HepG2 (cell line): ENCODE results near the gene TPD52L2. TPM values are rescaled to one million over a fixed set of nuclear protein-coding genes. Genes with fewer than 3 reads are reported as not detected.

Experiments used
- HDAC2 ChIP-seq: sonication (generic); formaldehyde crosslinking; IDR thresholded peaks from 2 replicates; pipeline ENCODE4 v1.4.0; 2020; ENCODE audit warnings: missing genetic modification reagents
- IRF1 ChIP-seq: sonication (generic); formaldehyde crosslinking; IDR thresholded peaks from 2 replicates; pipeline ENCODE4 v1.4.0; 2020; ENCODE audit warnings: low read depth, mild to moderate bottlenecking, missing genetic modification reagents
- KIAA2018 ChIP-seq: sonication (generic); formaldehyde crosslinking; IDR thresholded peaks from 2 replicates; pipeline ENCODE4 v1.5.0; 2020; ENCODE audit warnings: mild to moderate bottlenecking, missing genetic modification reagents, borderline replicate concordance
- KLF16 ChIP-seq, 2 experiments: sonication (generic) in 1 of 2; formaldehyde crosslinking in 1 of 2; IDR thresholded peaks; 2 replicates each; pipeline versions ENCODE4 v1.6.1 to v1.8.0; 2016 to 2023; ENCODE audit warnings: missing genetic modification reagents in 2 of 2, missing compliant biosample characterization in 1 of 2
- KLF6 ChIP-seq: IDR thresholded peaks from 2 replicates; pipeline ENCODE4 v1.8.0; 2016; ENCODE audit warnings: missing biosample characterization, missing genetic modification reagents
- MTA3 ChIP-seq: sonication (generic); formaldehyde crosslinking; IDR thresholded peaks from 2 replicates; pipeline ENCODE4 v1.4.0; 2020; ENCODE audit warnings: missing genetic modification reagents
- PAXIP1 ChIP-seq: sonication (generic); formaldehyde crosslinking; conservative IDR thresholded peaks from 2 replicates; pipeline ENCODE4 v1.4.0; 2020; ENCODE audit warnings: mild to moderate bottlenecking, missing genetic modification reagents, moderate library complexity
- SALL1 ChIP-seq: sonication (generic); formaldehyde crosslinking; IDR thresholded peaks from 2 replicates; pipeline ENCODE4 v1.8.0; 2022; ENCODE audit warnings: mild to moderate bottlenecking, missing genetic modification reagents
- TRIM24 ChIP-seq: sonication (generic); formaldehyde crosslinking; IDR thresholded peaks from 2 replicates; pipeline ENCODE4 v1.8.0; 2022; ENCODE audit warnings: mild to moderate bottlenecking, missing genetic modification reagents
- ZNF501 ChIP-seq: sonication (generic); formaldehyde crosslinking; IDR thresholded peaks from 2 replicates; pipeline ENCODE4 v1.5.1; 2020; ENCODE audit warnings: mild to moderate bottlenecking, moderate library complexity, missing genetic modification reagents
- ZNF552 ChIP-seq: sonication (generic); formaldehyde crosslinking; IDR thresholded peaks from 2 replicates; pipeline ENCODE4 v1.9.0; 2022; ENCODE audit warnings: missing genetic modification reagents, mild to moderate bottlenecking, borderline replicate concordance
- ZNF674 ChIP-seq: sonication (generic); formaldehyde crosslinking; IDR thresholded peaks from 2 replicates; pipeline ENCODE4 v1.5.0; 2020; ENCODE audit warnings: low read depth, mild to moderate bottlenecking, missing genetic modification reagents
- ZNF780A ChIP-seq: sonication (generic); formaldehyde crosslinking; IDR thresholded peaks from 2 replicates; pipeline ENCODE4 v1.8.0; 2022; ENCODE audit warnings: mild to moderate bottlenecking, missing genetic modification reagents, moderate library complexity
- ZSCAN22 ChIP-seq: sonication (generic); formaldehyde crosslinking; IDR thresholded peaks from 2 replicates; pipeline ENCODE4 v1.4.0; 2020; ENCODE audit warnings: mild to moderate bottlenecking, missing genetic modification reagents
- polyA plus RNA-seq, 8 experiments: library from polyadenylated mRNA; depleted of rRNA in 3 of 8; stranded (reverse) in 7 of 8; unstranded in 1 of 8; fragments of >200 nt; fragmentation: Illumina TruSeq in 4 of 8; extraction: Trizol in 4 of 8; gene quantifications; 2 replicates each; pipeline versions ENCODE4 v1.2.1 to v1.2.3, GENCODE V29; 2011 to 2016; ENCODE audit warnings: low read depth in 4 of 8, missing spikeins in 1 of 8, mixed read lengths in 1 of 8; ENCODE audit not compliant: insufficient read depth in 1 of 8
- total RNA-seq, 5 experiments: library from RNA; depleted of rRNA; stranded (reverse); fragments of >200 nt; fragmentation: Illumina TruSeq; extraction: Trizol; gene quantifications; 2 replicates each; pipeline ENCODE4 v1.2.3, GENCODE V29; 2016; ENCODE audit warnings: low read depth in 1 of 5

Gene TPD52L2
- total and polyA plus RNA-seq, 2 of the 13 experiments (the other 11 are each of a cell fraction or from before 2014, with no cell fraction given): 156 to 184 TPM

GRCh38 chr20:63848003-63848911, 16.8 kb upstream of the TPD52L2 start (continued):
- TF ChIP-seq PAXIP1 (CRISPR knock-in tag) (peak; percentile 59; the same call in 1 of the 2 replicates), TRIM24 (CRISPR knock-in tag) (no peak), ZNF674 (CRISPR knock-in tag) (no peak), ZNF501 (CRISPR knock-in tag) (no peak), ZSCAN22 (CRISPR knock-in tag) (no peak), MTA3 (no peak), KLF6 (CRISPR knock-in tag) (0 out of 2 replicates have a peak, but pooled peaks have one; percentile 28), IRF1 (CRISPR knock-in tag) (0 out of 2 replicates have a peak, but pooled peaks have one; percentile 22), SALL1 (CRISPR knock-in tag) (peak; percentile 59), ZNF552 (CRISPR knock-in tag) (no peak), KLF16 (CRISPR knock-in tag; IDR thresholded peaks at IDR 0.05) (peak in 1 of 2 experiments; percentile 81; a peak in 1 of 4 replicates), ZNF780A (CRISPR knock-in tag) (no peak), KIAA2018 (CRISPR knock-in tag) (no peak), HDAC2 (peak; percentile 29)
